ENCODE data around the gene TBC1D9.

DNA sequence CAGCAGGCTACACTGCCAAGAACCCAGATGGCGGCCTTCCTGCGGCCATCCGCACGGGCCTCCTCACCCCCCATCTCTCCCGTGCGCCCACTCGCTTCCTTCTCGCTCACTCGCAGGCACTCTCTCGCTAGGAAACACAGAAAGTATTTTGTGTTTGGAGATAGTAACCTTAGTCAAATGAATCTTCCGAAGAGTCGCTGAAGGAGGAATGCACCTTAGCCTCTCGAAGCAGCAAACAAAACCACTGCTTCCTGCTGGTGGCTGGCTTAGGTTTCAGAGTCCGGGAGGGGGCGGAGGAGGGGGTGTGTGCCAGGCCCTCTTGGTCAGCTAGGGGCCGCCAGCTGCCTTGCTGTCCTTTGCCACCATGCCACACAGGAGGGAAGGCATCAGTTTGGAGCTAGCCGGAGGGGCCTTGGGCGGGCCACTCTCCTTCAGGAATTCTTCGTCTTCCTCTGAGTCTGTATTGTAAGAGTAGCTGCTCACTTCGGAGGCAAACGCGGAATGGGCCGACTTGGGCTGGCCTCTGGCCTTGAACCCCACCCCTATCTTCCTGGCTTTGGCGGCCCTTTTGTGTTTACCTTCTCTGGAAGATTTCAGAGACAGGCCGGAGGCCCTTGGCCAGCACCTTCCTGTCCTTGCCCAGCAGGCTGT is 114.3 kb downstream of the TBC1D9 start:
- TF ChIP-seq GATA2 (IDR thresholded peaks at IDR 0.05; ENCODE audit: low read depth, low read length) (no peak), GATA3 (IDR thresholded peaks at IDR 0.05; ENCODE audit: low read depth, low read length) (no peak)
